Regular cardiac myocyte (primary cell): ENCODE results near the gene DOK1. TPM values are rescaled to one million over a fixed set of nuclear protein-coding genes. Genes with fewer than 3 reads are reported as not detected.

Source experiments
- total RNA-seq: library from RNA; depleted of rRNA; stranded (reverse); fragments of >200 nt; gene quantifications from 2 replicates; pipeline ENCODE4 v1.2.3, GENCODE V29; 2014

The DOK1 gene
- total RNA-seq, result 74.6 and 108 TPM in 2 replicates

DNA sequence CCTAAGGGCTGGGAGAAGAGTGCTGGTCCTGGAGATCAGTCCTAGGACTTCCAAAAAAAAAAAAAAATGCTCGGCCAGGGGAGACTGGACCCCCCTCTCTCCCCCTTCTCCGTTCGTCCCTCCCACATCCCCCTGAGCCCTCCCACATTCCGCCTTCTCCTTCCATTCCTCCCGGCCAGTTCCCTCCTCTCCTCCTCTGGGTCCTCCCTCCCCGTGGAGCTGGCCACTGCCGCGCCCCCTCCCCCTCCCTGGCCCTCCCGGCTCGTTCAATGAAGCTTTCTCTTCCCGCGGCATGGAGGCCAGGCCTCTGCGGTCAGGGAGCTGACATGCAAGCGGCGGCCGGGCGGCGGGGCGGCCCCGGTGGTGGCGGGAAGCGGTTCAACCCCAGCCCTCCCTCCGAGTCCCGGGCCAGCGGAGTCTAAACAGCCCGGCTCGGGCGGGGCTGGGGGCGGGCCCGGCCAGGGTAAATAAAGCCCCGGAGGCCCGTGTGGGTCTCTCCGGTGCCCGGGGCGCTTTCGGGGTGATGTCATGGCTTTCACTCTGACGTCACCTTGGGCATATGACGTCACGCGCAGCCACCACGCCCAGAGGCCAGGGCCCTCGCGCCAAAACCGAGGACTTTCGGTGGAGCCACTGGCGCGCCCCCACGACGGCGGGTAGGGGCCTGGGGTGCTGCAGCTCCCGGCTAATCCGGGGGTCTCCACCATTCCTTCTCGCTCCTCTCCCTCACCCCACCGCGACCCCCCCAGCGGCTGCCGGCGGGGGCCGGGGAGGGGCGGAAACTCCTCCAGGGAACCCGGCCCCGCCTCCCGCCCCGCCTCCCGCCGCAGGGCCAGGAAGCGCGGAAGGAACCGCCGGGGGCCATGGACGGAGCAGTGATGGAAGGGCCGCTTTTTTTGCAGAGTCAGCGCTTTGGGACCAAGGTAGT lies at the start of gene DOK1, which contains the start of gene LOXL3:
DOK1 (plus strand) TSS at position 829 of the 928 bp plus-strand sequence; CDS start at position 864, 35 bp downstream.
LOXL3 (minus strand) TSS at position 51 of the 928 bp plus-strand sequence. CDS start 1,308 bp downstream, outside the sequence.

DNA sequence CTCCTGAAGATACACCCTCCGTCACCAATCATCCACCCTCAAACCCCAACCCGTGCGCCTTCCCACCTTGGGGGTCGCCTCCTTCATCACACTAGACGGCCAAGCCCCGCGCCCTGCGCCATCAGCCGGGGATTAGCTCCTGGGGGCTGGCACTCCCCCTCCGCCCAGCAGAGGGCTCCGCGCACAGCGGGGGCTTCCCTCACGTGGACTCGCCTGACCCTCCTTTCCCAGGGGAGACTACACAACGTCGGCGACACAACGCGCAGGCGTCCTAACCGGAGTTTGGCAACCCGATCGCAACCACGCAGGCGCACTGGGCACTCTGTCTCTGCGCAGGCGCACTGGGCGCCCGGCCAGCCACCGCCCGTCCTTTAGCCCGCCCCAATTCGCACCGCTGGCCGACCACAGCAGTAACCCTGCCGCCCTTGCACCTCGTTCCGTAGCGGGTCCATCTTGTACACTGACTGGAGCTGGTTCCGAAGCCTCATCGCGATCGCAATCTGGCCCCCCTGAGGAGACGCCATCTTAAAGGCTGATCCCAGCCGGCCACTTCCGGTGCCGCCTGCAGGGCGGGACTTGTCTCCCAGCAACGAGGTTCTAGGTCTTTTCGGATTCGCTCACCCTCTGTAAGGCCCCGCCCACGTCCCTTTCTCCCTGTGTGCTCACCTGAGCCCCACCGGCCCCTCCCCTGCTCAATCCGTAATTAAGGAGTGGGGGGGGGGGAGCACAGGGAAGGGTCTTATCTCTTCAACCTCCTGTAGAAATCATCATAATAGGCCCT lies 47.2 kb upstream of the DOK1 start, which contains the start of gene PCGF1:
PCGF1 (minus strand) TSS at position 551 of the 781 bp plus-strand sequence; CDS start at position 524, 27 bp downstream.

DNA sequence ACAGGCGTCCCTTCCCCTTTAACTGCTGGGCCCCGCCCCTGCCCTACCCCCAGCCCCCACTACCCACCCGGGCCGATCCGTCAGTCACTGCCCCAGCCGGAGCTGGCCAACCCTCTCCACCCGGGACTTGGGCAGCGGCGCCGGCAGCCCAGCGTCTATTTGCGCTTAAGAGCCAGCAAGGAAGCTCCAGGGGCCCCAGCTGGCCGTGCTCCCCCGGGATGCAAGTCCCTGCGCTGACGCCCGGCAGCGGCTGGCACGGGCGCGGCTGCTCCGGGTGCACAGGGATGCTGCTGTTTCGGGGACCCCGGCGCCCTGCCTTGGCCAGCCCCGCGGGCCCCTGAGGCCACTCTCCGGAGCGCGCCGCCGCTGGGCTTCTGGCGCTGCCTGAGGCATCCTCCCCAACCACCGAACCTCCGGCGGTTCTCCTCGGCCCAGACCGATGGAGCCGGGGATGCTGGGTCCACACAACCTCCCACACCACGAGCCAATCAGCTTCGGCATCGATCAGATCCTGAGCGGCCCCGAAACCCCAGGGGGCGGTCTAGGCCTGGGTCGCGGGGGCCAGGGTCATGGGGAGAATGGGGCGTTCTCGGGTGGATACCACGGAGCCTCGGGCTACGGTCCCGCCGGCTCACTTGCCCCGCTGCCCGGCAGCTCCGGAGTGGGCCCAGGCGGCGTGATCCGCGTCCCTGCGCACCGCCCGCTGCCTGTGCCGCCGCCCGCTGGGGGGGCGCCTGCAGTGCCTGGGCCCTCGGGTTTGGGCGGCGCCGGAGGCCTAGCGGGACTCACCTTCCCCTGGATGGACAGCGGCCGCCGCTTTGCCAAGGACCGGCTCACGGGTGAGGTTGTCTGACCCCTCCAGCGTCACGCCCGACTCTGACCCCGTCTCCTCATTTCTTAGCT lies 39.9 kb upstream of the DOK1 start, which contains the start of gene TLX2:
TLX2 (plus strand) TSS at position 83 of the 903 bp plus-strand sequence; CDS start at position 440, 357 bp downstream.

DNA sequence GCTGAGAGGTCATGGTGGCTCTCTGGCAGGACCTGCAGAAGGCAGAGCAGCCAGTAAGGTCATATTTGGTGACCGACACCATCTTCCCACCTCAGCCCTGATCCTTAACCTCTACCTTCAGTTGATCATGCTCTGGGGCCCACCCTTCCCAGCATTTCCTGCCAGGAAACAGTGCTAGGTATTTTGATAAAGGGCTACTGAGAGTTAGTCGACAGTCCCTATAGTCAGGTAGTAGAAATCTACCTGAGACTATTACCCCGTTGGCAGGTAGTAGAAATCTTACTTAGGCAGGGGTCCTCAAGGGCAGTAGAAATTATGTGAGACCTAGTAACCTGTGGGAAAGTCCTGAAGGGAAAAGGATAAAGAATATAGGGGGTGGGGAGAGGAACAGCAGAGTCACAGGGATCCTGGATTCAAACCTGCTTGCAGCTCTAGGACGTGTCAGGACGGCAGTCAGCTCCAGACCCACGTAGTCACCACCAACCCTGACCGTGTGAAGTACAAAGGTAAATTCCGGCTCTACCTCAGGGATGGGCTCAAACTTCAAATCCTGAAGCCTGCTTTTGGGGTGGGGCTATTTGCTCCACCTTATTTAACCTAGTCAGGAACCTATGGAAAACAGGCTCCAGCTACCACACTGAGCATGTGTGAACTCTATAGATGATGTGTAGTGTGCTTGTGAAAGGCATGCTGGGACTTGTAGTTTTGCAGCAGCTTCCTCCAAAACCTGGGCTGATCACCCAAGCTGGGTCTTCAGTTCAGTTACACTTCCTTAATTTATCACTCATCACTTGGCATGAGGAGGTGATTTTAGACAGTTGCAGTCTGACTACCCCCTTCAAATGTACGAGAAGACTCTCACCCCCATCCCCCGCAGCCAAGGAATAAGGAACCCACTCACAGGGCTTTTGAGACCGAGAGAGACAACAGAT lies 28.5 kb upstream of the DOK1 start, which contains the start of gene DQX1:
DQX1 (minus strand) TSS at position 515 of the 932 bp plus-strand sequence; CDS start at position 13, 502 bp downstream.

DNA sequence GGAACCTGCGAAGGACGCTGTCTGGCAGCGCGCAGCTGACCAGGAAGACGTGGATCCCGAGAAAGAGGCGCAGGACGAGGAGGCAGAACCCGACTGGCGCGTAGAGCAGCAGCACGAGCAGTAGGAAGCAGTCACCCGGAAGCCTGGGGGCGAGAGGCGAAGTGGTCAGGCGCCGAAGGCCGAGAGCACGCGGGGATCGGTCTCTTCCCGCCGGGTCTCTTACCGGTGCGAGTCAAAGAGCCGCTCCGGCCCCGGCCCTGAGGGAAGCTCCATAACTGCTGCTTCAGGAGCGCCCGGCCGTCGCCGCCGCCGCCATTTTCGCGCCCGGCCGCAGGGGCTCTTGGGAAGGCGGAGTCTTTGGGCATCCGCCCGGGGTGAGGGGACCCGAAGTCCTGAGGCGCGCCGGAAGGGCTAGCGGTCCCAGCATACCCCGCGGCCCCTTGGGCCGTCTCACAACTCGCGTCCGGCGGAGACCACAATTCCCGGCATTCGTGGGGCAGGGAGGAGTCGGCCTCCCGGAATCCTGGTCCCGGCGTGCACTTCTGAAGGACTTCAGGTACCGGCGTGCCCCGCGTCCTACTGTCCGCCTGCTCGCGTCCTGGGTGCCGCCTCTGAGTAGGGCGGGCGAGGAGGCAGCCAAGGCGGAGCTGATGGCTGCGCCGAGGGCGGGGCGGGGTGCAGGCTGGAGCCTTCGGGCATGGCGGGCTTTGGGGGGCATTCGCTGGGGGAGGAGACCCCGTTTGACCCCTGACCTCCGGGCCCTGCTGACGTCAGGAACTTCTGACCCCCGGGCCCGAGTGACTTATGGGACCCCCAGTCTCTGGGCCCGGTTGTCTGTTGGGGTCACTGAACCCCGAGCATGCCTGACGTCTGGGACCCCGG lies 24.9 kb upstream of the DOK1 start, which contains the start of the genes AUP1 and HTRA2:
AUP1 (minus strand) TSS at position 350 of the 882 bp plus-strand sequence; CDS start at position 273, 77 bp downstream.
HTRA2 (plus strand) TSS at position 577 of the 882 bp plus-strand sequence; CDS start at position 651, 74 bp downstream.

Other genes with a start within 250 kb of the DOK1 start
- gene SLC4A5, start 211.3 kb upstream of the DOK1 start, total RNA-seq, result under 0.01 TPM in 1 of 2 replicates, not detected in the other
- gene DCTN1, start 174.4 kb upstream of the DOK1 start, total RNA-seq, result 202 and 203 TPM in 2 replicates
- 0.58 and 1.1 TPM in 2 replicates for gene C2orf81, start 133.1 kb upstream of the DOK1 start, total RNA-seq
- gene WDR54, start 133.0 kb upstream of the DOK1 start, total RNA-seq, result 38.6 and 76.1 TPM in 2 replicates
- 10.2 and 13.5 TPM in 2 replicates for gene RTKN, start 112.8 kb upstream of the DOK1 start, total RNA-seq
- 7.1 and 16.3 TPM in 2 replicates for gene INO80B, start 99.6 kb upstream of the DOK1 start, total RNA-seq
- 39.1 and 58.9 TPM in 2 replicates for gene WBP1, start 96.3 kb upstream of the DOK1 start, total RNA-seq
- 65.7 and 82.4 TPM in 2 replicates for gene MOGS, start 89.3 kb upstream of the DOK1 start, total RNA-seq
- 37.5 and 47.0 TPM in 2 replicates for gene MRPL53, start 82.0 kb upstream of the DOK1 start, total RNA-seq
- gene CCDC142, start 71.7 kb upstream of the DOK1 start, total RNA-seq, result 18.0 and 22.3 TPM in 2 replicates
- gene TTC31, start 71.6 kb upstream of the DOK1 start, total RNA-seq, result 10.7 and 14.6 TPM in 2 replicates
- 2.1 and 2.8 TPM in 2 replicates for gene LBX2, start 55.1 kb upstream of the DOK1 start, total RNA-seq
- gene PCGF1, start 47.0 kb upstream of the DOK1 start, total RNA-seq, result 20.3 and 25.9 TPM in 2 replicates
- gene TLX2, start 40.3 kb upstream of the DOK1 start, total RNA-seq, result under 0.01 TPM in 1 of 2 replicates, not detected in the other
- not detected in 2 replicates for gene DQX1, start 28.5 kb upstream of the DOK1 start, total RNA-seq
- gene AUP1, start 25.0 kb upstream of the DOK1 start, total RNA-seq, result 104 and 110 TPM in 2 replicates
- gene HTRA2, start 24.8 kb upstream of the DOK1 start, total RNA-seq, result 44.8 and 51.2 TPM in 2 replicates
- gene LOXL3, start 778 bp upstream of the DOK1 start, total RNA-seq, result 147 and 384 TPM in 2 replicates
- gene M1AP, start 93.6 kb downstream of the DOK1 start, total RNA-seq, result under 0.01 and 0.19 TPM in 2 replicates
- 8.1 and 12.4 TPM in 2 replicates for gene SEMA4F, start 99.5 kb downstream of the DOK1 start, total RNA-seq